HG03135 (cell line): ENCODE measurements around the gene ISCA2.
"Not testable (repeated sequence)": the region's sequence is repeated elsewhere in the genome, so short reads cannot be mapped to it uniquely, and the experiment has no call there.

Experiments used
- ATAC-seq: cut with Tn5 transposase; IDR thresholded peaks from one replicate; pipeline ENCODE4 v1.9.1; 2021; ENCODE audit warnings: mild to moderate bottlenecking, moderate library complexity; ENCODE audit not compliant: unreplicated experiment

Gene ISCA2, protein sequence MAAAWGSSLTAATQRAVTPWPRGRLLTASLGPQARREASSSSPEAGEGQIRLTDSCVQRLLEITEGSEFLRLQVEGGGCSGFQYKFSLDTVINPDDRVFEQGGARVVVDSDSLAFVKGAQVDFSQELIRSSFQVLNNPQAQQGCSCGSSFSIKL

DNA sequence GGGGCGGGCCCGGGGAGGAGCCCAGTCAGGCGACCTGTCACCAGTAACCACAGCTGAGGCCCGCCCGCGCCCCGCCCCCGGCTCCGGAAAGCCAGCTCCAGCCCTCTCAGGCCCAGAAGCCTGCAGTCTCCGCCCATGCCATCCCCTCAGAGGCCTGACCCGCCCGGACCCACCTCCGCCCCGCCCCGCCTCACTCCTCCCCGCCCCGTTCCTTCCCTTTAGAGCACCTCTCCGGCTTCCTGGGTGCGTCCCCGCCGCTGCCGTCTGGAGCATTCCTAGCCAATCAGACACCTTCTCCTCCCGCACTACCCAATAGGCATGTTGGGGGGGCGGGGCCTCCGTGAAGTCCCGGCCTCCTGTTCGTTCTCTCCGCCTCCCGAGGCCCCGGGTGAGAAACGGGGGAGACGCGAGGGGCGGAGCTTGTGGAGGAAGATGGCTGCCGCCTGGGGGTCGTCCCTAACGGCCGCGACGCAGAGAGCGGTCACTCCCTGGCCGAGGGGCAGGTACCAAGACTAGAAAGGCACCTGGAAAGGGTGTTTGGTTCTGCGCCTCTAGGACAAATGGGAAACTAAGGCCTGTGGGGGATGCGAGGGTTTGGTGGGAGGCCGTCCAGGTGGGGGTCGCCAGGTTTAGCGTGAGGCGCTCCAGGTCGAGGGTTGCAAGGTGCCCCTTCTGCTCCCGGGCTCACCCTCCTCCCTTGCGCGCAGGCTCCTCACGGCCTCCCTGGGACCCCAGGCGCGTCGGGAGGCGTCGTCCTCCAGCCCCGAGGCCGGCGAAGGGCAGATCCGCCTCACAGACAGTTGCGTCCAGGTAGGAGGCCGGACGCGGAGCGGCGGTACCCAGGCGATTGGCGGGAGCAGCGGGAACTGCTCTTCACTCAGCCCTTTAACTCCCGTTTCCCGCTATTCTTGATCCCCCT, at the start of gene ISCA2:
Gene ISCA2 (plus strand): TSS at position 423 of the 919 bp plus-strand sequence. CDS start 10 bp downstream, at position 433.
- peak; percentile 87 for ATAC-seq

DNA sequence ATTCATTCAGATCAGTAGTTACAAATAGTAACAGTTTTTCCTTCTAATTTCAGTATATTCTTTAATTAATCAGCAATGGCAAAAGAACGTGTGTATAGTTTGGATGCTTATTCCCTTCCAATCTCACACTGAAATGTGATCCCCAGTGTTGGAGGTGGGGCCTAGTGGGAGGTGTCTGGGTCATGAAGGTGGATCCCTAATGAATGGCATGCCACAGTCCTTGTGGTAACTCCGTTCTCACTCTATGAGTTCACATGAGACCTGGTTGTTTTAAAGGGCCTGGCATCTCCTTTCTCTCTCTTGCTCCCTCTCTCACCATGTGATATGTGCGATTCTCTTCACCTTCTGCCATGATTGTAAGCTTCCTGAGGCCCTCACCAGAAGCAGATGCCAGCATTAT, 48.7 kb upstream of the ISCA2 start:
- no peak for ATAC-seq

DNA sequence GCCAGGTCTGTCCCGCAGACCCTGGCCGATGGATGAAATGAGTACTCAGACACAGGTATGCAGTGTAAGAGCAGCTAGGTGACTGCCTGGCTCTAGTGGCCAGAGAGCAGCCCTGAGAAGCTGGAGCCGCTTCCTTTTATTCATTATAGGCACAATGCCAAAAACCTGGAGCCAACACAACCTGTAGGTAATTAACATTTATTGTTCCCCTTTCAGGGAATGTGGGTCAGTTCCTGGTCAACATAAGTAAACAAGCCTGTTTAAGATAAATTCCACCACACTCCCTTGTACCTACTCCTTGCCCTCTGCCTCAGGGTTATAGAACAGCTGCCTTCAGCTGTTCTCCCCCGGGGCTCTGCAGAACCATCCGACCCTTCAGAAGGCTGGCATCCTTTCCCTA, 39.2 kb upstream of the ISCA2 start:
- not testable (repeated sequence) for ATAC-seq

DNA sequence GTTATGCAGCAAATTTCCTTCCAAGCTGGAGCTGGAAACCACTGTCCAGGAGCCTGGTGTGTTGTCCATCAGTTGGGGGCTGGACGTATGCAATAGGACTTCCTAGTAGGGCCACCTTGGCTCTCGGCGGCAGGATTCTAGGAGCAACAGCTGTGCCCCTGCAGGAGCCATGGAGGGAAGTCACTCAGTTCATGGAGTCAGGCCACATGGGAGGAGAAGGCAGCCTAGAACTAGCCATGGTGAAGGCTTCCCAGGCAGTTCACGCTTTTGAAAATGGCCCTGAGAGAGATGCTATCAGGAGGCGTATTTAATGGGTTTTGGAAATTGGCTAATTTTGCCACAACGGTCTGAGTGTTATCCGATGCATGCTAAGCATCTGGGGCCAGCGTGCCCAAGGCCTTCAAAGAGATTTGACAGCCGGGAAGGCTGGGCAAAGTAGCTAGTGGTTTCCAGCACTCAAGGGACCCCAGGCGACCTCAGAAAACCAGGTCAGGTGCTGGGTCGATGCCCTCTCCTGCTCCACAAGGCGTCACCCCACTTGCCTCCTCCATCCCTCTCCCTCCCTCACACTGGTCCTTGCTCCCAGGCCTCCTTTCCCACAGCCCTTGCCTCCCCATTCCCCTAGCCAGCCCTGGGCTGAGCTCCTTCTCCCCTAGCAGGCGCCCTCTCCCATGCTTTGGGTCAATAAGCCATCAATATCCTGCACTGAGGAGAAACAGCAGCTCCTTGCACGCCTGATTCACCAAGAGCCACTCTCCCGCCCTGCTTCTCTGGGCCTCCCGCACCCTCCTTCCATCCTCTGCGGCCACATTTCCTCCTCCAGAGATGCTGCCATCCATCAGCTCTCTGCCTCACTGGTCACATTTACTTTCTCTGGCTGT, 36.6 kb upstream of the ISCA2 start:
- ATAC-seq, result no peak

DNA sequence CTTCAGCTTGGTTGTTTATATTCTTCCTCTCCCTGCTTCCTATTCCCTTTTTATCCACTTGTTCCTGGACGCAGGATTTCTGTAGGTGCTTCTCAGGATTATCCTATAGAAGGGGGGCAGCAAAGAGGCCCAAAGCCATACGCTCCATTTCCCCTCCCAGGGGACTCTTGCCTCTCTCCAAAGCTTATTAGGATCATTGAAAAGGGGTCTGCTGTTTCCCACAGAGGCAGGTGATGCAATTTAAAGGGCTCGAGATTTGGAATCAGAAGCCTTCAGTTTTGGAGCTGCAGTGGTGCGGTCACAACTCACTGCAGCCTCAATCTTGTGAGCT, 36.0 kb upstream of the ISCA2 start:
- no peak for ATAC-seq

DNA sequence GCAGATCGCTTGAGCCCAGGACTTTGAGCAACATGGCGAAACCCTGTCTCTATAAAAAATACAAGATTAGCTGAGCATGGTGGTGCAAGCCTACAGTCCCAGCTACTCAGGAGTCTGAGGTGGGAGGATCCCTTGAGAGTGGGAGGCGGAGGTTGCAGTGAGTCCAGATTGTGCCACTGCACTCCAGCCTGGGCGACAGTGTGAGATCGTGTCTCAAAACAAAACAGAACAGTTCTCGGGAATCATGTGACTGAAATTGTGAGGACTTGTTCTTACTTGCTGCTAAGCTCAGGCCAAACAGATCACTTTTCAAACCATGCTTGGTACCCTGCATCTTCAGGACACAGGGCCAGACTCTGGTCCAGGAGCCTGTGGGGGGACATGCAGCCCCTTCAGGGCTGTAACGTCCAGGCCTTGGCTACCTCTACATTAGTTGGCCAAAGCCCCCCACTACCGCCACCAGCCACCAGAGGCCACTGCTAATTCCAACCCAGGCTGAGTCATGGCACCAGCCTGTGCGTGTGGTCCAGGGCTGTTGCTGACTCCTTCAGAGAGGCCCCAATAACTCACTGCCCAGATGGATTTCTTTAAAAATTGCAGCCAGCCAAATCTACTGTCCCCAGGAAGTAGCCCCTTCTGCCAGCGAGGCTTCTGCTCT, 34.1 kb upstream of the ISCA2 start:
- peak; percentile 54 for ATAC-seq

DNA sequence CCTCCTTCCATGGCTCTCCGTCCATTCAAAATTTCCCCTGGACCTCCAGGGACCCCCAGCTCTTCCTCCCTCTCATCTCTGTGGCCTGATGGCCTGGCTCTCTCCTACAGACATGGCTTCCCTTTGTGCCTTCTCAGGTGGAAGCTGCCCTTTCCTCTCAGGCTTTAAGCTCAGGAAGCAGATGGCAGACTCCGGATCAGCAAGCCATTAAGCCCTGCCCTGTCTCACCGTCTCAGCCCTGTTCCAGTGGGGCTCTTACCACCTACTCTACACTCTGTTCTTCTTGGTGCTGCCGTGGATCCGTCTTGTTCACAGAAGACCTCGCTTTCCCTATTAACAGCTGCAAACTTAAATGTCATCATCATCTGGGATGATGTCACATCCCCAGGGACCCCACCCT, 33.6 kb upstream of the ISCA2 start:
- ATAC-seq, result no peak

DNA sequence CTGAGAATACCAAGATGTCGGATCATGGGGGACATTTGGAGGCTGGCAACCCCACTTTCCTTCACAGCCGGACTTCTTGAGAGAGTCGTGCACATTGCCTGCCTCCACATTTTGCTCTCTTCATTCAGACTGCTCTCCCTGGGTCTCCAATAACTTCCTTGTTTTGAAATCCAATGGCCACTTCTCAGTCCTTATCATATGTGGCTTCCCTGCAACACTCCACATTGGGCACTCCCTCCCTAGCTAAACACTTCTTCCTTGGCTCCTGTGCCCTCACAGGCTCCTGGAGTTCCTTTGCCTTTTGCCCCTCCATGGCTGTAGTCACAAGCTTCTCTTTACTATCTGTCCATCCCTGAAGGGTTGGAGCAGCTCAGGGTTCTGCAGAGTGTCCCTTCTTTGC, 30.6 kb upstream of the ISCA2 start:
- ATAC-seq, result no peak

DNA sequence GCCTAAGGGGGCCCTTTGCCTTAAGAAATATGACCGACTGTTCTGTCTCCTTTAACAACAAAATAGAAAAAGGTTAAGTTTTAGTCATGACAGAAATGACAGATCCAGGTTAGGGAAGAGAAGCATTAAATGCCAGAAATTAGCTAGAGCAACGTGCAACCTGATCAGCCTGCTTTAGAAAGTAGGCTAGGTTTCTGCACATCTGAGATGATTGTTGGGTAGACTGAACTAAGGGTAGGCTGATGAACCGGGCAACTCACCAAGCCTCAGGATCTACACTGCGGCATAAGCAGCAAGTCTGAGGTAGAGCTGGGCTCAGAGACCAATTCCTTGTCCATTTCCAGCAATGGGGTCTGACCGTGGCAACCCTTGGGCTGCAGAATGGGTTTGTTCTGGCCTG, 29.9 kb upstream of the ISCA2 start:
- ATAC-seq, result no peak

DNA sequence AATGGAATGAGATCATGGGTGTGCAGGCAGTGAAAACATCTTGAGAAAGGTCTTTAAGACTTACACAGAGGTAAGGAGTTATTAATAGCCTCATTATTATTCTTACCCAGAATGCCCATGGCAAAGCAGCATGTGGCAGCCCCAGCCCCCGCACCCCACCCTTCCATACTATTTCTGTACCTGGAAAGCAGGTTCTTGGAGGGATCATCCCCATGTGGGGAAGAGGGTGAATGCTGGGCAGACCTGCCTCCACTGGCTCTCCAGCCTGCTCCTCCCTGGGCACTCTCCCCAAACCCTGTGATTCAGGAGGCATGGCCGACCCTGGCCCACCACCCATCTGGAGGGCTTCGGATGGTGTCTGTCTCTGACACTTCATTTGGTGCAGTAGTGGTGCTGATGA, 28.8 kb upstream of the ISCA2 start:
- no peak for ATAC-seq

DNA sequence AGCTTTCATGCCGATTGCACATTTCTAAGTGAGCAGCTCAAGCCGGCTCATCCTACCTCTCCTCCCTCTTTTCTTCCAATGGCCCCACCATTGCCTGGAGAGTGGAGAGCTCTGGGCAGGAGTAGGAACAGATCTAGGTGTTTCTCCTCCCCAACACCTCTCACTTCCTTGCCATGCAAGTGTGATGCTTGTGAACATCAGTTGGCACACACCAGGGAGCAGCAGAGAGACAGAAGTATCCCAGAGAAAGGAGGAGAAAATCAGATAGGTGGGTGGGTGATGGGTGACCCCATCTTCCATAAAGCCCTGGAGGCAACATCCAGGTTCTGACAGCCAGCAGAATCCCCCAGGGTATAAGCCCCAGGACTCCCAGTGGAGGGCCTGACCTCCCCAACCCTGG, 28.2 kb upstream of the ISCA2 start:
- no peak for ATAC-seq

DNA sequence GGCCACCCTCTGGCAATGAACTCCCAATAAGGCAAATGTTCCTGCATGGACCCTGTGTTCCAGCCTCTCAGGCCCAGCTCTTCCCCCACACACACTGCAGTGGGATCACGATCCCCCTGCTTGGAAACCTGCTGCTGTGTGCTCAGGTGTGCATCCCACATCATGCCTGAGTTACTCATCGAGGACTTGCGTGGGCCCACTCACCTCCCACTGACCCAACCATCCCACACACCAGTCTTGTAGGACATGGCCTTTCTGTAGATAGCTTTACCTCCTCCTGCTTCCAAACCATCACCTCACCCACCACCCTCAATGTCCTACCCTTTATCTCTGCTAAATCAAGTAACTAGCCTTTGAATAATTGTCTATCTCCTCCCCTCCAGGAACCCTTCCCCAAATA, 25.1 kb upstream of the ISCA2 start:
- ATAC-seq, result no peak

DNA sequence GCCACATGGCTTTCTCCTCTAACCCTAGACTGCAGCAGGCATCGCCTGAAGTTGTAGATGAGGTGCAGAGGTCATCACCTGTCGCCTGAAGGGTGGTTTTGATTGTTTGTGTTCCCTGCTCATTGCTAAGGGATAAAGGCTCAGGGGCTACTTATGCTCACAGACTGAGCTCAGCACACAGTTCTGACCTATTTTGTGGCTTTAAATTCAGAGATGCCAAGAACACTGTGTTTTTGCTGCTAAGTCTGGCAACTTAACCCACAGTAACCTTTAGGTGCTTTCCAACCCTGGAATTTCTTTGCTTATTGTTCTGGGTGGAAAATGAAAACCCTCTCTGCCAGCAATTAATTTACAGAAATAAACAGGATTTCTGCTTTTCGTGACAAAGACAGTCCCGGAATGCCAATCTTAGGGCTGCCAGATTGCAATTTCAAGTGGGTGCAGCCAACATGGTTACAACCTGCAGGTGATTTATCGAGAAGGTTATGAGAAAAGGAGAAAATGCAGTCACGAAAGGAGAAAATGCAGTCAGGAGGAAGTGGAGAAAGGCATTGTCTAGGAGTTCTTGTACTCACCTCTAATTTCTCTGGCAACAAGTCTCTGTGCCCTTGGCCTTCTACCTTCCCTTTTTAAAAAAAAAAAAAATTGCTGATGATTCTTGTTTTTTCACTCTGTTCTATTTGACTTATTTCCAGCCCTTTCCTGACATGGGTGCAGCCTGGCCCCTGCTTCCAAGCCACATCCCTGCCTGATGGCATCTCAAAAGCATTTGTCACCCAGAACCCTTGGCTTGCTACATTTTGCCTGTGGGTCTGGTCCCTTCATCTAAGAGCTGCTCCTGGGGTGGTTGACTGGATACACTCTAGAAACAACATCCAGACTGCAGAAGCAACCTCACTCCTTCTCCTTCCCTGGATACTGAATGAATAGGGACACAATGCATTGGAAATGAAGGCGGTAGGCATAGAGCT, 23.7 kb upstream of the ISCA2 start:
- no peak for ATAC-seq

DNA sequence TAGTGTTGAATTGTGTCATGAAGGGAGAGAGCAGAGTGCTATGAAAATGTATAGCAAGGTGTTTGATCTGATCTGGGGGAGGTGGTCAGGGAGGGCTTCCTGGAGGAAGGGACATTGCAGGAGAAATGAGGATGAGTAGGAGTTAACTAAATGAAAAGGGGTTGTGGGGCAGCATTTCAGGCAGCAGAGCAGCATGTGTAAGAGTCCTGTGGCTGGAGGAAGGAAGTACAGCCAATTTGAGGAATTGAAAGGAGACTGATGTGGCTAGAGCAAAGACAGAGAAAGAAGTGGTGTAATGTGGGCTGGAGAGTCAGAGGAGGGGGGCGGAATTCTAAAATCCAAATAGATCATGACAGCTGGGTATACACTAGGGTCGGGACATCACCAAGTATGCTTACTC, 21.0 kb upstream of the ISCA2 start:
- ATAC-seq, result no peak

DNA sequence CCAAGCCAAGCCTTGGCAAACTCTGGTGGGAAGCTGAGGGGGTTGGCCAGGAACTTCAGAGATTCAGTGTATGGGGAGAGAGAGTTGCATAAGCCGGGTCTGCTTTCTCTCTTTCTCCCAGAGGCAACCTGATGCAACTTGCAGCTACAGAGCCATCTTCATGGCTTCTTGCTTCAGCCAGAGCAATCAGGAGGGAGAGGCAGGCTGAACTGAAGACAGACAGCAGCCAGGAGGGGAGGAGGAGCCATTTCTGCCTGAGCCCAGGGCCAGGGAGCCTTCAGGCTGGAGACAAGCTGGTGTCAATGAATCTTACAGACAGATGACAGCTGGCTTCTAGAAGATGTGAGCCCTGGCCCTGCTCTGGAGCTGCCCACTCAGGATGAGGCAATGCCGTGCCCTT, 19.2 kb upstream of the ISCA2 start:
- no peak for ATAC-seq

DNA sequence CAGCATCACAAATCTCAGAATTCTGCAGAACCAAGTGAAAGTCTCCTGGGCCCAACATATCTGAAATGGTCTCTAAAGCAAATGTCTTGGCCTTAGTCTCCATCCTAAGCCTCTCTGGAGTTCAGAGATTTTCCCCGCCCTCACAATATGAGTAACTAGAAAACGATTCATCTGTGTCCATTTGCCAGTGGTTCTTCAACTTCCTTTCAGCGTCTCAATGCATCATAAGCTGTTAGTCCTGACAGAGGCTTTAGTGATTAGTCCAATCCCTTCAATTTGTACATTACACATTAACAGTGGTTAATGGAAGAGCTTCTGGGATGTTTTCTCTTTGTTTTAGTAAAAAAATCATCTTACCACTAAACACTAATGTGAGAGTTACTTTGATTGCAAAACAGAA, 17.9 kb upstream of the ISCA2 start:
- no peak for ATAC-seq

DNA sequence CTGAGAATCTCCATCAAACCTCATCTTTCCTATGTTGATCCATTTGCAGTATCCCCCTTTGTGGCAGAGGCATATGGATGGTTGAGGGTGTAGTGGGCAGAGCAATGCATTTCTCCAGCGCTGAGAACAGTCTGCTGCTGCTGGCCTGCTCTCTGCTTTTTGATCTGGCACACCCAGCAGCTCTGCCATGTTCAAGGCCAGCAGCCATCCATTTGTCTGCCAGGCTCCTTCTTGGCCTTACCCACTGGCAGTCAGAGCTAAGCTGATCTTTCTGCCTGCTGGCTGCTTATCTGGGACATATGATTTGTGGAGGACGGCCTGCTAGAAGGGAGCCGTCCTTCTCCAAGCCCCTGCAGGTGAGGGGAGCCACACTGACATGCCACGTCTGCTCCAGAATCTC, 17.5 kb upstream of the ISCA2 start:
- no peak for ATAC-seq

DNA sequence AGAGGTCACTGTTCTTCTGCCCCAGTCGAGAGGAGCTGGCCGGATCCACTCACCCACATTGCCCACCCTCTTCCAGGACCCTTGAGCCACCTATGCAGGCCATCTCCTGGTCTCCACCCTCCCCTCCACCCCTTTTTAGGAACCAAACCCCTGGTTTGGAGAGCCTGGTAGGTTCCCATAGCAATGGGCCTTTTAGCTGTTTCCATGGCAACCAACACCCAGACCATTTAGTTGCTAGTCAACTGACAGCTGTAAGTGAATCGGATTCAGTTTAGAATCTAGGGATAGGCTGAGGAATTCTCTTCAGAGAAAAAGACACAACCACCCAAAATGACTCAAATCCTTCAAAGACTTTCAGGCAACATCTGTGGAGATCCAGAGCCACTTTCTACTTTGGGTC, 17.0 kb upstream of the ISCA2 start:
- ATAC-seq, result no peak

DNA sequence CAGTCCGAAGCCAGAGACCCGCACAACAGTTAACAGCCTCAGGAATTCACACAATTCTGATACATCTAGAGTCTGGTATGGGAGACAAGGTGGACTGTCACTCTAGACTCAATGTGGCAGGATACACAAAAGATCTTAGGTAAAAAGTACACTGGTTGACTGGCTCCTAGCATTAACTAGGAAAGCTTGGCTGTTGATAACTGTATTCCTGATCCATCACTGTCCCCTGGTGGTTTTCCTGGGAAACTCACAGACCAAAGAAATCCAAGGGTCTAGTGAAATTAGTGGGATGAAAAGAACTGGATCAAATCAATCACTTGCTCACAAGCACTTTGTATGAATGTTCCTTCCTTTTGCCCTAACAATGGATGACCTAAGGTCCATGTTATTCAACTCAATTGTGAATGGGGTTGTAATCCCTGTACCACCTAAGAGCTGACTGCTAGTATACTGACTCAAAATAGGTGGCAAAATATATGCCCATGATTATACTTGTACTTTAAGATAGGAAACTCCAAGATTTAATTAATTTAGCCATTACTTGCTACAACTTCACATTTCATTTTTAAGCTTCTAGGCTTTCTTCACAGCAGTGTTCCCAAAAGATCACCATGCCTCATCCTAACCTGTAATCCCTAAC, 14.4 kb upstream of the ISCA2 start:
- ATAC-seq, result no peak

DNA sequence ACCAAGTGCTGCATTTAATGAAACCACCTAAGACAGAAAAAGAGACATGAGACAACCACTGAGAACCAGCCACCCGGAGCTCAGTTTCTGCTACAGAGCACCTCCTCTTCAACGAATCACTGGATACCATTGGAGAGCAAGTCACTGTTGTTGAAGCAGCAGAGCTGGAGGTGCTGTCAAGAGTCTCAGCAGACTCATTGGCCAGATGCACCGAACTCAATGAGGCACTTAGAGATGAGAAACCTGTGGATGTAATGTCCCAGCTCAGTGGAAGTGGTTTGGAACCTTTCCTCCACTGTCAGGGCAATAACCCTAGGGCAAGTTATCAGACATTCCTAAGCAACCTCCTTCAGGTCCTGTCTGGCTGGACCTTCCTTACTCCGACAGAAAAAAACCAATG, 13.5 kb upstream of the ISCA2 start:
- ATAC-seq, result no peak
